CD14-positive monocyte (primary cell): ENCODE data around the gene SSNA1. TPM values are rescaled to one million over a fixed set of nuclear protein-coding genes. Genes with fewer than 3 reads are reported as not detected.

ENCODE experiments used
- DNase-seq, 3 donors: peaks; one replicate each; pipeline ENCODE4 v3.0.0-alpha.2; 2011 to 2022
- H2AFZ ChIP-seq: 2 replicates; pipeline ENCODE4 v1.6.0; 2012; ENCODE audit warnings: mild to moderate bottlenecking, low read depth, low read length, inconsistent platforms; ENCODE audit not compliant: insufficient read depth, poor library complexity, severe bottlenecking
- H3K27ac ChIP-seq, 2 donors: 1 replicate in 1 of 2; 2 replicates in 1 of 2; pipeline ENCODE4 v1.5.1; 2012 to 2013; ENCODE audit warnings: low read length in 2 of 2, control low read depth in 1 of 2, inconsistent platforms in 1 of 2, low read depth in 1 of 2, mild to moderate bottlenecking in 1 of 2
- H3K27me3 ChIP-seq, 2 donors: one replicate each; pipeline versions ENCODE4 v1.6.0 to v1.6.1; 2011 to 2013; ENCODE audit warnings: low read length in 2 of 2; ENCODE audit not compliant: control insufficient read depth in 2 of 2, insufficient read depth in 2 of 2
- H3K36me3 ChIP-seq, 2 donors: replicated peaks in 1 of 2; 1 replicate in 1 of 2; 2 replicates in 1 of 2; pipeline versions ENCODE4 v1.5.1 to v1.6.1; 2012 to 2013; ENCODE audit warnings: low read length in 2 of 2, control low read depth in 1 of 2, inconsistent platforms in 1 of 2, mild to moderate bottlenecking in 1 of 2; ENCODE audit not compliant: insufficient read depth in 2 of 2, control insufficient read depth in 1 of 2
- H3K4me1 ChIP-seq, 2 donors: 1 replicate in 1 of 2; 2 replicates in 1 of 2; pipeline versions ENCODE4 v1.5.1 to v1.6.1; 2012 to 2013; ENCODE audit warnings: low read length in 2 of 2, control low read depth in 1 of 2, inconsistent platforms in 1 of 2, mild to moderate bottlenecking in 1 of 2, moderate library complexity in 1 of 2; ENCODE audit not compliant: insufficient read depth in 2 of 2, control insufficient read depth in 1 of 2
- H3K4me2 ChIP-seq: replicated peaks from 2 replicates; pipeline ENCODE3; 2012; ENCODE audit warnings: low read length, moderate library complexity, mild to moderate bottlenecking; ENCODE audit not compliant: poor library complexity, severe bottlenecking; ENCODE audit errors: extremely low read depth
- H3K4me3 ChIP-seq, 3 experiments: fragments of 200-600 bp in 1 of 3; sonication (generic) in 1 of 3; replicated peaks in 1 of 3; 1 replicate in 2 of 3; 2 replicates in 1 of 3; pipeline ENCODE4 v1.5.1; 2011 to 2013; ENCODE audit warnings: low read length in 3 of 3, mild to moderate bottlenecking in 3 of 3, control low read depth in 2 of 3, low read depth in 2 of 3, inconsistent platforms in 1 of 3, moderate library complexity in 1 of 3
- H3K79me2 ChIP-seq: 2 replicates; pipeline ENCODE4 v1.6.0; 2012; ENCODE audit warnings: mild to moderate bottlenecking, control low read depth, inconsistent platforms, low read length, moderate library complexity; ENCODE audit not compliant: insufficient read depth
- H3K9ac ChIP-seq: 2 replicates; pipeline ENCODE4 v1.6.0; 2017; ENCODE audit warnings: low read length, mild to moderate bottlenecking; ENCODE audit not compliant: insufficient read depth, poor library complexity, severe bottlenecking
- H3K9me3 ChIP-seq, 2 donors: replicated peaks in 1 of 2; 1 replicate in 1 of 2; 2 replicates in 1 of 2; pipeline versions ENCODE4 v1.5.1 to v1.6.1; 2012 to 2013; ENCODE audit warnings: low read length in 2 of 2, control low read depth in 1 of 2; ENCODE audit not compliant: control insufficient read depth in 1 of 2, insufficient read depth in 1 of 2
- H4K20me1 ChIP-seq: 2 replicates; pipeline ENCODE4 v1.6.0; 2012; ENCODE audit warnings: mild to moderate bottlenecking, low read length, control low read depth, moderate library complexity; ENCODE audit not compliant: insufficient read depth
- H3K27ac Mint-ChIP-seq, 7 donors: one replicate each; pipeline ENCODE4 v1.8.0; 2020; ENCODE audit warnings: mild to moderate bottlenecking in 7 of 7, mixed read lengths in 7 of 7, moderate library complexity in 6 of 7, inconsistent platforms in 2 of 7
- H3K27me3 Mint-ChIP-seq, 3 donors: one replicate each; pipeline ENCODE4 v1.8.0; 2021 to 2022; ENCODE audit warnings: low read depth in 3 of 3, mild to moderate bottlenecking in 3 of 3, mixed read lengths in 3 of 3, moderate library complexity in 3 of 3, inconsistent platforms in 1 of 3
- H3K36me3 Mint-ChIP-seq, 2 donors: one replicate each; pipeline ENCODE4 v1.8.0; 2020; ENCODE audit warnings: mixed read lengths in 2 of 2, inconsistent platforms in 1 of 2, mild to moderate bottlenecking in 1 of 2
- H3K4me1 Mint-ChIP-seq: one replicate; pipeline ENCODE4 v1.8.0; 2020; ENCODE audit warnings: mild to moderate bottlenecking, mixed read lengths
- H3K4me3 Mint-ChIP-seq, 2 donors: one replicate each; pipeline ENCODE4 v1.8.0; 2020; ENCODE audit warnings: mild to moderate bottlenecking in 2 of 2, mixed read lengths in 2 of 2, moderate library complexity in 1 of 2
- H3K9me3 Mint-ChIP-seq, 7 donors: one replicate each; pipeline ENCODE4 v1.8.0; 2020 to 2022; ENCODE audit warnings: mixed read lengths in 7 of 7, mild to moderate bottlenecking in 6 of 7, moderate library complexity in 6 of 7, inconsistent platforms in 2 of 7
- WGBS: methylation state at CpG from one replicate; pipeline ENCODE4 v1.1.5; 2013; ENCODE audit warnings: missing lambda C conversion rate; ENCODE audit not compliant: insufficient coverage; 5-methylcytosine and 5-hydroxymethylcytosine counted together
- intact Hi-C, 2 donors: fragments of 100-400 bp; cut with micrococcal nuclease; formaldehyde crosslinking; loops; one replicate each; pipeline versions ENCODE4 v1.15.0 to v1.15.1; 2023
- polyA plus RNA-seq, 3 donors: library from polyadenylated mRNA; depleted of rRNA in 1 of 3; unstranded in 2 of 3; stranded (reverse) in 1 of 3; fragments of 300-500 nt in 2 of 3; fragments of >200 nt in 1 of 3; fragmentation: Illumina TruSeq in 2 of 3; gene quantifications; 1 replicate in 2 of 3; 2 replicates in 1 of 3; pipeline ENCODE4 v1.2.3, GENCODE V29; 2012 to 2021
- TF ChIP-seq, protein P1 (sequence below): fragments of 200-600 bp; IDR thresholded peaks from one replicate; pipeline ENCODE4 v1.8.0; 2022; ENCODE audit warnings: antibody characterized with exemption, mild to moderate bottlenecking

Gene SSNA1
- polyA plus RNA-seq, 3 donors: 87.0 to 118 (median 98.3) TPM

DNA sequence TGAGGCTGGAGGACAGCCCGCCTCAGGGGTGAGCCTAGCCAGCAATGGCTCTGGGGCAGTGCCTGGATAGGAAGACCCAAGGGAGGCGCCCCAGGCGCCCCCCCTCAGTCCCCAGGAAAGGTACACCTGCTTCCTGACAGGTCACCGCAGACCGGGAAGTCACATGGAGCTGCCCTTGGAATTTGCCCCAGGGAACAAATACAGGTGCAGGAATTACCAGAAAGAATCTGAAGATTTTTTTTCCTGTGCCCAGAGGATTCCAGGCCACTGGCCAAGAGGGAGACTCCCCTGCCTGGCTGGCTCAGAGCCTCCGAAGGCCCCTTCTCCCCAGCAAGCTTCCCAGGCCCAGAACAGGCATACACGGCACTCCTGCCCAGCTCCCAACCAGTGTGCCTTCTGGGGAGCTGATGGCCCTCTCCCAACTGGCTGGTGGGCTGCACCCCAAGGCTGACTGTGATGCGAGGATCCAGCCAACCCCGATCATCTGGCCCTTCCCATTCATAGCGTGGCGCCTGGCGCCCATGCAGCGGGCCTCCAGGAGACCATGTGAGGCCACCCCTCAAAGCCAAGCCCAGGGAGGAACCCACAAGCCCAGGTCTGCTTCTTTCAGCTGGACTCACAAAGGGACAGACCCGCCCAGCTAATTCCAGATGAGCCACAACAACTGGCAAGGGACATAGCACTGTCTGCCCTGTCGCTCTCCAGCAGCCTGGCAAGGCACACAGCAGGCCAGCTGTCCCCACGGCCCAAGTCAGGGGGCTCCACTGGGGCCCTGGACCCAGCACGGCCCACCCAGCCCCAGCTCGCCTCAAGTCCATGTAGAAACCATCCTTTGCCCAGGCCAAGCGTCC, 9.8 kb downstream of the SSNA1 start:
- Histone ChIP-seq H4K20me1 (peaks cover 21% of the 10 kb centered on the region), H3K4me1 (peaks cover 28 to 37% of the 10 kb centered on the region in 2 donors), H2AFZ (no peak overlapping the region), H3K27me3 (peaks cover 0 to 4% of the 10 kb centered on the region in 2 donors), H3K36me3 (peaks cover 0 to 2% of the 10 kb centered on the region in 2 donors), H3K4me3 (no peak overlapping the region), H3K4me2 (peak overlapping the region; percentile 0), H3K79me2 (peaks cover 26% of the 10 kb centered on the region), H3K27ac (no peak overlapping the region), H3K9ac (no peak overlapping the region), H3K9me3 (no peaks in the 10 kb centered on the region)
- peaks cover 0 to 4% (median 0%) of the 10 kb centered on the region in 3 donors for H3K27me3 Mint-ChIP-seq
- H3K27ac Mint-ChIP-seq: no peak overlapping the region
- H3K36me3 Mint-ChIP-seq: peaks cover 0 to 2% of the 10 kb centered on the region in 2 donors
- H3K4me3 Mint-ChIP-seq: no peak overlapping the region
- peaks cover 31% of the 10 kb centered on the region for H3K4me1 Mint-ChIP-seq
- TF ChIP-seq, protein P1, sequence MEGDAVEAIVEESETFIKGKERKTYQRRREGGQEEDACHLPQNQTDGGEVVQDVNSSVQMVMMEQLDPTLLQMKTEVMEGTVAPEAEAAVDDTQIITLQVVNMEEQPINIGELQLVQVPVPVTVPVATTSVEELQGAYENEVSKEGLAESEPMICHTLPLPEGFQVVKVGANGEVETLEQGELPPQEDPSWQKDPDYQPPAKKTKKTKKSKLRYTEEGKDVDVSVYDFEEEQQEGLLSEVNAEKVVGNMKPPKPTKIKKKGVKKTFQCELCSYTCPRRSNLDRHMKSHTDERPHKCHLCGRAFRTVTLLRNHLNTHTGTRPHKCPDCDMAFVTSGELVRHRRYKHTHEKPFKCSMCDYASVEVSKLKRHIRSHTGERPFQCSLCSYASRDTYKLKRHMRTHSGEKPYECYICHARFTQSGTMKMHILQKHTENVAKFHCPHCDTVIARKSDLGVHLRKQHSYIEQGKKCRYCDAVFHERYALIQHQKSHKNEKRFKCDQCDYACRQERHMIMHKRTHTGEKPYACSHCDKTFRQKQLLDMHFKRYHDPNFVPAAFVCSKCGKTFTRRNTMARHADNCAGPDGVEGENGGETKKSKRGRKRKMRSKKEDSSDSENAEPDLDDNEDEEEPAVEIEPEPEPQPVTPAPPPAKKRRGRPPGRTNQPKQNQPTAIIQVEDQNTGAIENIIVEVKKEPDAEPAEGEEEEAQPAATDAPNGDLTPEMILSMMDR: no peak
- H3K9me3 Mint-ChIP-seq: no peaks in the 10 kb centered on the region
- no peak for DNase-seq
- WGBS: 94% methylated on average over 19 of the region's 19 CpGs
- intact Hi-C loops: no loop called here

DNA sequence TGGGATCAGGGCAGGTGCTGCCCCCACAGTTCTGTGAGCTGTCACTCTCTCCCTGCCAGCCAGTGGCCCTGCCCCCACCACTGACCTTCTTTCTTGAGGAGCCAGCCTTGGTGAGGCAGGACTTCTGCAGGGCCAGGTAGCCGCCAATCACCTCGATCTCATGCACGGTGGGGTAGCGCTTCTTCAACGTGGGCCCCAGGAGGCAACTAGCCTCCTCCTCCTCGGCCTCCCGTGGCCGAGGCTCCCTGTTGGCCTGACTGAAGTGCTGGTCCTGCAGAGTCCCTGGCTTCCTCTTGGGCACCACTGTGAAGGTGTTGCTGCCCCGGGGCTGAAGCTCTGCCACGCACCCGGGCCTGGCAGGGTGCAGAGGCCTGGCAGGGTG, 10.4 kb downstream of the SSNA1 start:
- Histone ChIP-seq H3K27ac (no peak overlapping the region), H3K4me1 (peaks cover 28 to 41% of the 10 kb centered on the region in 2 donors), H3K4me2 (peak overlapping the region; percentile 0), H3K4me3 (peak overlapping the region in 1 of 3 experiments; percentile 41), H3K36me3 (peaks cover 0 to 2% of the 10 kb centered on the region in 2 donors), H3K27me3 (peaks cover 0 to 4% of the 10 kb centered on the region in 2 donors), H3K9me3 (no peaks in the 10 kb centered on the region), H4K20me1 (peaks cover 21% of the 10 kb centered on the region), H2AFZ (no peak overlapping the region), H3K79me2 (peaks cover 31% of the 10 kb centered on the region), H3K9ac (no peak overlapping the region)
- Mint-ChIP-seq H3K4me3 (no peak overlapping the region), H3K27ac (no peak overlapping the region), H3K4me1 (peaks cover 32% of the 10 kb centered on the region), H3K27me3 (peaks cover 0 to 4% (median 0%) of the 10 kb centered on the region in 3 donors), H3K9me3 (no peaks in the 10 kb centered on the region), H3K36me3 (peaks cover 0 to 2% of the 10 kb centered on the region in 2 donors)
- TF ChIP-seq, protein P1: no peak
- DNase-seq: no peak
- intact Hi-C loops: no loop called here
- WGBS: 86% methylated on average over 7 of the region's 11 CpGs
